HepG2 (cell line): ENCODE data around the gene ARL11. TPM values are rescaled to one million over a fixed set of nuclear protein-coding genes. Genes with fewer than 3 reads are reported as not detected.

ENCODE experiments used
- ATAC-seq: fragments of 200-7000 bp; cut with Tn5 transposase; 3 replicates; pipeline ENCODE4 v1.9.1; 2020; ENCODE audit warnings: mild to moderate bottlenecking, moderate library complexity
- BruUV-seq: library from RNA; stranded (reverse); fragments of 400-500 nt; replicated peaks from 2 replicates; lab custom pipeline; 2021; lab: Mats Ljungman, UMichigan
- CTCF ChIA-PET: fragments of 300-600 bp; formaldehyde crosslinking; extraction: SDS; loops from one replicate; lab custom pipeline; 2021; ENCODE audit warnings: low total read pairs, inconsistent platforms, low intra/inter-chr PET ratio; lab: Yijun Ruan, JAX
- POLR2A ChIA-PET: fragments of 350-600 bp; sonication (Branson Sonifier 250); formaldehyde crosslinking; loops from one replicate; lab custom pipeline; 2020; ENCODE audit warnings: antibody characterized with exemption, inconsistent platforms; lab: Yijun Ruan, JAX
- DNase-seq: peaks from one replicate; pipeline ENCODE4 v3.0.0-alpha.2; 2015; ENCODE audit warnings: low spot score
- FAIRE-seq: peaks from 3 replicates; lab custom pipeline; 2011; peaks lifted over from hg19 to GRCh38; lab: Jason Lieb, UNC
- H2AFZ ChIP-seq: one replicate; pipeline ENCODE4 v1.6.1; 2011; ENCODE audit warnings: low read length, inconsistent platforms
- H3K27ac ChIP-seq: fragments of 300-600 bp; 3 replicates; pipeline ENCODE4 v1.8.0; 2011; ENCODE audit warnings: mixed run types, mild to moderate bottlenecking, mixed read lengths, low read length, inconsistent platforms; ENCODE audit not compliant: insufficient read depth; ENCODE audit errors: extremely low read length
- H3K27me3 ChIP-seq, 2 experiments: fragments of 200-600 bp in 1 of 2; 2 replicates in 1 of 2; 3 replicates in 1 of 2; pipeline versions ENCODE4 v1.6.0 to v1.8.0; 2011; ENCODE audit warnings: low read length in 2 of 2, mild to moderate bottlenecking in 2 of 2, moderate library complexity in 2 of 2, inconsistent platforms in 1 of 2; ENCODE audit not compliant: insufficient read depth in 2 of 2, control insufficient read depth in 1 of 2
- H3K36me3 ChIP-seq, 2 experiments: fragments of 200-600 bp in 1 of 2; replicated peaks in 1 of 2; 2 replicates in 1 of 2; 3 replicates in 1 of 2; pipeline versions ENCODE4 v1.5.1 to v1.8.0; 2011; ENCODE audit warnings: low read length in 2 of 2, inconsistent platforms in 1 of 2; ENCODE audit not compliant: insufficient read depth in 2 of 2, control insufficient read depth in 1 of 2
- H3K4me1 ChIP-seq: 2 replicates; pipeline ENCODE4 v1.5.1; 2012; ENCODE audit warnings: low read length, inconsistent platforms; ENCODE audit not compliant: insufficient read depth
- H3K4me2 ChIP-seq: 2 replicates; pipeline ENCODE4 v1.6.0; 2011; ENCODE audit warnings: low read depth, low read length, inconsistent platforms
- H3K4me3 ChIP-seq, 3 experiments: fragments of 200-600 bp in 1 of 3; sonication (generic), shearing (Covaris generic) in 1 of 3; replicated peaks in 1 of 3; 2 replicates each; pipeline ENCODE4 v1.5.1; 2011 to 2016; ENCODE audit warnings: low read length in 3 of 3, inconsistent platforms in 2 of 3, low read depth in 2 of 3, mild to moderate bottlenecking in 2 of 3, control low read depth in 1 of 3, mixed read lengths in 1 of 3; ENCODE audit not compliant: insufficient read depth in 1 of 3
- H3K79me2 ChIP-seq: one replicate; pipeline ENCODE4 v1.6.1; 2011; ENCODE audit warnings: low read length, inconsistent platforms; ENCODE audit not compliant: insufficient read depth
- H3K9ac ChIP-seq: 2 replicates; pipeline ENCODE4 v1.6.0; 2011; ENCODE audit warnings: mild to moderate bottlenecking, low read depth, low read length, inconsistent platforms; ENCODE audit not compliant: insufficient read depth
- H3K9me3 ChIP-seq: 2 replicates; pipeline ENCODE4 v1.5.1; 2012; ENCODE audit warnings: mild to moderate bottlenecking, low read length
- H4K20me1 ChIP-seq: 2 replicates; pipeline ENCODE4 v1.6.0; 2011; ENCODE audit warnings: inconsistent platforms, mild to moderate bottlenecking, low read length, moderate library complexity; ENCODE audit not compliant: insufficient read depth
- FOXP1 ChIP-seq, 2 experiments: fragments of 450-650 bp in 1 of 2; IDR thresholded peaks; 2 replicates each; pipeline ENCODE4 v1.6.1; 2017 to 2018; ENCODE audit warnings: antibody characterized with exemption in 1 of 2
- HNF4G ChIP-seq, 2 experiments: sonication (generic) in 1 of 2; formaldehyde crosslinking in 1 of 2; IDR thresholded peaks; 2 replicates each; pipeline versions ENCODE4 v1.4.0 to v1.6.1; 2011 to 2020; ENCODE audit warnings: borderline replicate concordance in 2 of 2, low read depth in 2 of 2, mild to moderate bottlenecking in 2 of 2, low read length in 1 of 2, missing genetic modification reagents in 1 of 2, moderate library complexity in 1 of 2
- KLF15 ChIP-seq: sonication (generic); formaldehyde crosslinking; IDR thresholded peaks from 2 replicates; pipeline ENCODE4 v1.8.1; 2023; ENCODE audit warnings: borderline replicate concordance, mild to moderate bottlenecking, inconsistent platforms, missing genetic modification reagents, mixed read lengths
- MIER2 ChIP-seq: IDR thresholded peaks from 2 replicates; pipeline ENCODE4 v1.6.1; 2016; ENCODE audit warnings: missing biosample characterization, missing genetic modification reagents
- TEF ChIP-seq: sonication (generic); formaldehyde crosslinking; IDR thresholded peaks from 2 replicates; pipeline ENCODE4 v1.5.0; 2020; ENCODE audit warnings: missing genetic modification reagents
- ZBTB21 ChIP-seq: sonication (generic); formaldehyde crosslinking; IDR thresholded peaks from 2 replicates; pipeline ENCODE4 v1.4.0; 2020; ENCODE audit warnings: missing genetic modification reagents
- ZBTB7B ChIP-seq: sonication (generic); formaldehyde crosslinking; IDR thresholded peaks from 2 replicates; pipeline ENCODE4 v1.4.0; 2020; ENCODE audit warnings: missing genetic modification reagents
- ZMYM4 ChIP-seq: sonication (generic); formaldehyde crosslinking; IDR thresholded peaks from 2 replicates; pipeline ENCODE4 v1.8.1; 2023; ENCODE audit warnings: mild to moderate bottlenecking, missing genetic modification reagents
- ZNF574 ChIP-seq: sonication (generic); formaldehyde crosslinking; IDR thresholded peaks from 2 replicates; pipeline ENCODE4 v1.4.0; 2020; ENCODE audit warnings: missing genetic modification reagents
- WGBS: methylation state at CpG from one replicate; pipeline ENCODE4 v1.1.6; 2017; ENCODE audit warnings: low lambda C conversion rate; 5-methylcytosine and 5-hydroxymethylcytosine counted together
- in situ Hi-C: cut with HindIII; loops from 2 replicates; pipeline ENCODE4 v1.10.0; 2017; ENCODE audit warnings: low pct_unique_long_range_greater_than_20kb; ENCODE audit not compliant: extremely low pct_ligation_motif_present
- intact Hi-C: fragments of 100-400 bp; cut with micrococcal nuclease; formaldehyde crosslinking; loops from one replicate; pipeline ENCODE4 v1.10.0; 2022; ENCODE audit not compliant: unreplicated experiment
- polyA plus RNA-seq, 8 experiments: library from polyadenylated mRNA; depleted of rRNA in 3 of 8; stranded (reverse) in 7 of 8; unstranded in 1 of 8; fragments of >200 nt; fragmentation: Illumina TruSeq in 4 of 8; extraction: Trizol in 4 of 8; gene quantifications; 2 replicates each; pipeline versions ENCODE4 v1.2.1 to v1.2.3, GENCODE V29; 2011 to 2016; ENCODE audit warnings: low read depth in 4 of 8, missing spikeins in 1 of 8, mixed read lengths in 1 of 8; ENCODE audit not compliant: insufficient read depth in 1 of 8
- total RNA-seq, 5 experiments: library from RNA; depleted of rRNA; stranded (reverse); fragments of >200 nt; fragmentation: Illumina TruSeq; extraction: Trizol; gene quantifications; 2 replicates each; pipeline ENCODE4 v1.2.3, GENCODE V29; 2016; ENCODE audit warnings: low read depth in 1 of 5
- TF ChIP-seq, protein P1 (sequence below): sonication (generic); formaldehyde crosslinking; IDR thresholded peaks from 2 replicates; pipeline ENCODE4 v1.8.0; 2022; ENCODE audit warnings: mild to moderate bottlenecking, missing genetic modification reagents, moderate library complexity
- TF ChIP-seq, protein P2 (sequence below): sonication (generic); formaldehyde crosslinking; IDR thresholded peaks from 2 replicates; pipeline ENCODE4 v1.5.1; 2020; ENCODE audit warnings: missing genetic modification reagents, mild to moderate bottlenecking, borderline replicate concordance
- TF ChIP-seq, protein P3 (sequence below): IDR thresholded peaks from 2 replicates; pipeline ENCODE4 v1.6.1; 2018; ENCODE audit warnings: missing genetic modification reagents

Gene ARL11
- total and polyA plus RNA-seq, 2 of the 13 experiments (the other 11 are each of a cell fraction or from before 2014, with no cell fraction given) = 0.04 to 0.22 TPM

- TF ChIP-seq ZMYM4 (CRISPR knock-in tag) (no peak), FOXP1 (IDR thresholded peaks at IDR 0.05) (no peak), FOXP1 (CRISPR knock-in tag; IDR thresholded peaks at IDR 0.05) (no peak), ZNF574 (no peak), ZBTB7B (CRISPR knock-in tag) (no peak), ZBTB21 (CRISPR knock-in tag) (no peak)
- TF ChIP-seq, protein P1, sequence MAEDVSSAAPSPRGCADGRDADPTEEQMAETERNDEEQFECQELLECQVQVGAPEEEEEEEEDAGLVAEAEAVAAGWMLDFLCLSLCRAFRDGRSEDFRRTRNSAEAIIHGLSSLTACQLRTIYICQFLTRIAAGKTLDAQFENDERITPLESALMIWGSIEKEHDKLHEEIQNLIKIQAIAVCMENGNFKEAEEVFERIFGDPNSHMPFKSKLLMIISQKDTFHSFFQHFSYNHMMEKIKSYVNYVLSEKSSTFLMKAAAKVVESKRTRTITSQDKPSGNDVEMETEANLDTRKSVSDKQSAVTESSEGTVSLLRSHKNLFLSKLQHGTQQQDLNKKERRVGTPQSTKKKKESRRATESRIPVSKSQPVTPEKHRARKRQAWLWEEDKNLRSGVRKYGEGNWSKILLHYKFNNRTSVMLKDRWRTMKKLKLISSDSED (CRISPR knock-in tag) = no peak
These were observed 25.7 kb downstream of the ARL11 start (continued) for GRCh38 chr13:49654011-49654410.

DNA sequence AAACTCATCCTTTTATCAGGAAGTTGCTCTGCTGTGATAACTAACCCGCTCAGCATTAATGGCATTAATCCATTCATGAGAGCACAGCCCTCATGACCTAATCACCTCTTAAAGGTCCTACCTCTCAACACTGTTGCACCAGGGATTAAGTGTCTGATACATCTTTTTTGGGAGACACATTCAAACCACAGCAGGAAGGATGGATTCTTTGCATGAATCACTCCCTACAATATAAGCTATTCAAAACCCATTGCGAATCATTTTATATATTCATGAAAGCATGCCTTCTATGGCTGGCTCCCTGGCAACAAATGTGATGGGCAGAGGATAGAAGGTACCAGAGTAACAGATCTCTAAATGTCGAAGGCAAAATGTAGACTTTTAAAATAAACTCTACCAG, 27.6 kb downstream of the ARL11 start:
- DNase-seq (no peak), ATAC-seq (no peak), FAIRE-seq (no peak)
- 94% methylated on average over 3 of the region's 3 CpGs for WGBS
- BruUV-seq = no TSS peak
- intact Hi-C loops (no loop called here), in situ Hi-C loops (loop anchor here (25.0 kb wide), 3 partner anchors 1156 to 1406 kb away; partner anchors contain the start of gene RNASEH2B)
- POLR2A ChIA-PET = no interaction called here
- Histone ChIP-seq H3K4me1 (peaks cover 5% of the 10 kb centered on the region; the same call in 1 of the 2 replicates), H3K4me2 (no peak overlapping the region), H3K4me3 (no peak overlapping the region), H2AFZ (no peak overlapping the region), H4K20me1 (no peaks in the 10 kb centered on the region), H3K27ac (no peak overlapping the region), H3K27me3 (no peaks in the 10 kb centered on the region), H3K79me2 (no peaks in the 10 kb centered on the region), H3K9ac (no peak overlapping the region), H3K9me3 (no peaks in the 10 kb centered on the region), H3K36me3 (peaks cover 1 to 17% of the 10 kb centered on the region in 2 experiments; a peak in 4 of 5 replicates)
- CTCF ChIA-PET = no interaction called here
- no peak for TF ChIP-seq TEF (CRISPR knock-in tag)
- TF ChIP-seq, protein P2, sequence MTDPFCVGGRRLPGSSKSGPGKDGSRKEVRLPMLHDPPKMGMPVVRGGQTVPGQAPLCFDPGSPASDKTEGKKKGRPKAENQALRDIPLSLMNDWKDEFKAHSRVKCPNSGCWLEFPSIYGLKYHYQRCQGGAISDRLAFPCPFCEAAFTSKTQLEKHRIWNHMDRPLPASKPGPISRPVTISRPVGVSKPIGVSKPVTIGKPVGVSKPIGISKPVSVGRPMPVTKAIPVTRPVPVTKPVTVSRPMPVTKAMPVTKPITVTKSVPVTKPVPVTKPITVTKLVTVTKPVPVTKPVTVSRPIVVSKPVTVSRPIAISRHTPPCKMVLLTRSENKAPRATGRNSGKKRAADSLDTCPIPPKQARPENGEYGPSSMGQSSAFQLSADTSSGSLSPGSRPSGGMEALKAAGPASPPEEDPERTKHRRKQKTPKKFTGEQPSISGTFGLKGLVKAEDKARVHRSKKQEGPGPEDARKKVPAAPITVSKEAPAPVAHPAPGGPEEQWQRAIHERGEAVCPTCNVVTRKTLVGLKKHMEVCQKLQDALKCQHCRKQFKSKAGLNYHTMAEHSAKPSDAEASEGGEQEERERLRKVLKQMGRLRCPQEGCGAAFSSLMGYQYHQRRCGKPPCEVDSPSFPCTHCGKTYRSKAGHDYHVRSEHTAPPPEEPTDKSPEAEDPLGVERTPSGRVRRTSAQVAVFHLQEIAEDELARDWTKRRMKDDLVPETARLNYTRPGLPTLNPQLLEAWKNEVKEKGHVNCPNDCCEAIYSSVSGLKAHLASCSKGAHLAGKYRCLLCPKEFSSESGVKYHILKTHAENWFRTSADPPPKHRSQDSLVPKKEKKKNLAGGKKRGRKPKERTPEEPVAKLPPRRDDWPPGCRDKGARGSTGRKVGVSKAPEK (CRISPR knock-in tag) = no peak
- no peak for TF ChIP-seq MIER2 (CRISPR knock-in tag)
- TF ChIP-seq, protein P3, sequence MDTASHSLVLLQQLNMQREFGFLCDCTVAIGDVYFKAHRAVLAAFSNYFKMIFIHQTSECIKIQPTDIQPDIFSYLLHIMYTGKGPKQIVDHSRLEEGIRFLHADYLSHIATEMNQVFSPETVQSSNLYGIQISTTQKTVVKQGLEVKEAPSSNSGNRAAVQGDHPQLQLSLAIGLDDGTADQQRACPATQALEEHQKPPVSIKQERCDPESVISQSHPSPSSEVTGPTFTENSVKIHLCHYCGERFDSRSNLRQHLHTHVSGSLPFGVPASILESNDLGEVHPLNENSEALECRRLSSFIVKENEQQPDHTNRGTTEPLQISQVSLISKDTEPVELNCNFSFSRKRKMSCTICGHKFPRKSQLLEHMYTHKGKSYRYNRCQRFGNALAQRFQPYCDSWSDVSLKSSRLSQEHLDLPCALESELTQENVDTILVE (CRISPR knock-in tag) = no peak
- TF ChIP-seq HNF4G (IDR thresholded peaks at IDR 0.05; ENCODE audit: borderline replicate concordance, low read depth, low read length) = no peak
- no peak for TF ChIP-seq HNF4G (CRISPR knock-in tag; IDR thresholded peaks at IDR 0.05; ENCODE audit: borderline replicate concordance, low read depth)
- TF ChIP-seq KLF15 (CRISPR knock-in tag) = no peak
- TF ChIP-seq, protein P1 (CRISPR knock-in tag) = no peak
